Activated T-helper 1 cell treated with anti-CD3 and anti-CD28 coated beads, Interleukin-12 subunit alpha, Interleukin-12 subunit beta, Interleukin-2, Interleukin-4 antibody, amounts not matched to agents 30 ng/mL and 10 ng/mL and 1 ng/mL, durations not matched to agents 14 hours and 24 hours and 36 hours (primary cell): Measurements from ENCODE around the gene RPH3AL. TPM values are rescaled to one million over a fixed set of nuclear protein-coding genes. Genes with fewer than 3 reads are reported as not detected.
A peak's percentile ranks its signal among the peaks of the same experiment; 100 is the strongest.

Experiments used
- DNase-seq: peaks from one replicate; pipeline ENCODE4 v3.0.0; 2021; ENCODE audit warnings: low spot score
- H3K27ac Mint-ChIP-seq: one replicate; pipeline ENCODE4 v1.8.0; 2021; ENCODE audit warnings: mild to moderate bottlenecking, mixed read lengths
- H3K27me3 Mint-ChIP-seq: one replicate; pipeline ENCODE4 v1.8.0; 2022; ENCODE audit warnings: mild to moderate bottlenecking, moderate library complexity, mixed read lengths; ENCODE audit not compliant: insufficient read depth
- H3K36me3 Mint-ChIP-seq: one replicate; pipeline ENCODE4 v1.8.0; 2021; ENCODE audit warnings: low read depth, mixed read lengths
- H3K4me1 Mint-ChIP-seq: one replicate; pipeline ENCODE4 v1.8.0; 2021; ENCODE audit warnings: low read depth, mixed read lengths
- H3K4me3 Mint-ChIP-seq: one replicate; pipeline ENCODE4 v1.8.0; 2021; ENCODE audit warnings: mild to moderate bottlenecking, moderate library complexity, mixed read lengths
- H3K9me3 Mint-ChIP-seq: one replicate; pipeline ENCODE4 v1.8.0; 2021; ENCODE audit warnings: mixed read lengths
- intact Hi-C: fragments of 100-400 bp; cut with micrococcal nuclease; formaldehyde crosslinking; loops from one replicate; pipeline ENCODE4 v1.15.1; 2024
- total RNA-seq: library from RNA; stranded (reverse); gene quantifications from 2 replicates; pipeline ENCODE4 v1.2.3, GENCODE V29; 2022

Gene RPH3AL
- total RNA-seq, 1 donor from 2014 or later: 2.3 TPM

DNA sequence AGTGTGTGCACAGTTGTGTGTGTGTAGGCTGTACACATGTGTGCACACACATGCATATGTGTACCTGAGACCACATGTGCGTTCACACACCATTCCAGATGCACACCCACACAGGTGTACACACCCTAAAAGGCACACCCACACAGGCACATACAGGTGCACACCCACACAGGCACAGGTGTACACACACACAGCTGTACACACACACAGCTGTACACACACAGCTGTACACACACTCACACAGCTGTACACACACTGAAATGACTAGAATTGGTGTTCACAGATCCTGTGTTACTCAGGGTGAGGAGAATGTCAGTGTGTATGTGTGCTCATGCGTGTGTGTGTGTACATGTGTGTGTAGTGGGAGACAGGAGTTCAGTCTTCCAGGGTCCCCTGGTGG lies 155.3 kb downstream of the RPH3AL start:
- H3K4me1 Mint-ChIP-seq: no peaks in the 10 kb centered on the region
- no peak overlapping the region for H3K4me3 Mint-ChIP-seq
- no peaks in the 10 kb centered on the region for H3K36me3 Mint-ChIP-seq
- H3K27me3 Mint-ChIP-seq: peaks cover 12% of the 10 kb centered on the region
- H3K9me3 Mint-ChIP-seq: no peaks in the 10 kb centered on the region
- DNase-seq: no peak
- H3K27ac Mint-ChIP-seq: no peak overlapping the region
- intact Hi-C loops: no loop called here

DNA sequence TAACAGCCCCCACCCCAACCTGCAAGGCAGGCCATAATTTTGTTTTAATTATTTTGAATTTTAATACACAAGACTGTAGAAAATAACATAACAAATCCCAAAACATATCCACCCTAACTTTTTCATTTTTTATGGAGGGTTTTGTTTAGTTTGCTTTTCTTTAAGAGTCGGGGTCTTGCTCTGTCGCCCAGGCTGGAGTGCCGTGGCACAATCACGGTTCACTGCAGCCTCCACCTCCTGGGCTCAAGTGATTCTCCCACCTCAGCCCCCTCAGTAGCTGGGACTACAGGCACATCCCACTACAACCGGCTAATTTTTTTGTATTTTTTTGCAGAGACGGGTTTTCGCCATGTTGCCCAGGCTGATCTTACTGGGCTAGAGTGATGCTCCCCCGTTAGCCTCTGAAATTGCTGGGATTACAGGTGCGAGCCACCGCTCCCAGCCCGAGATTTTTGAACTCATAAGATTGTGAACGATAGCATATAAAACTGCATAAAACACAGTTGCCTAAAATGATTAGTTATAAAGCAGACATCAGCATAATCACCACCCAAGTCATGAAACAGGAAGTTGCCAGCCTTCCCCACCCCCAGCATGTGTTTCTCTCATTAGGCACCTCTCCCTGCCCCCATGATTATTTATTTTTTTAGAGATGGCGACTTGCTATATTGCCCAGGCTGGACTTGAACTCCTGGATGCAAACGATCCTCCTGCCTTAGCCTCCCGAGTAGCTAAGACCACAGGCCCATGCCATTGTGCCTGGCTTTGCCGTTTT lies 157.6 kb downstream of the RPH3AL start:
- no peak for DNase-seq
- no peaks in the 10 kb centered on the region for H3K36me3 Mint-ChIP-seq
- no peaks in the 10 kb centered on the region for H3K4me1 Mint-ChIP-seq
- H3K9me3 Mint-ChIP-seq: no peaks in the 10 kb centered on the region
- H3K4me3 Mint-ChIP-seq: no peak overlapping the region
- peaks cover 10% of the 10 kb centered on the region for H3K27me3 Mint-ChIP-seq
- intact Hi-C loops: no loop called here
- no peak overlapping the region for H3K27ac Mint-ChIP-seq

DNA sequence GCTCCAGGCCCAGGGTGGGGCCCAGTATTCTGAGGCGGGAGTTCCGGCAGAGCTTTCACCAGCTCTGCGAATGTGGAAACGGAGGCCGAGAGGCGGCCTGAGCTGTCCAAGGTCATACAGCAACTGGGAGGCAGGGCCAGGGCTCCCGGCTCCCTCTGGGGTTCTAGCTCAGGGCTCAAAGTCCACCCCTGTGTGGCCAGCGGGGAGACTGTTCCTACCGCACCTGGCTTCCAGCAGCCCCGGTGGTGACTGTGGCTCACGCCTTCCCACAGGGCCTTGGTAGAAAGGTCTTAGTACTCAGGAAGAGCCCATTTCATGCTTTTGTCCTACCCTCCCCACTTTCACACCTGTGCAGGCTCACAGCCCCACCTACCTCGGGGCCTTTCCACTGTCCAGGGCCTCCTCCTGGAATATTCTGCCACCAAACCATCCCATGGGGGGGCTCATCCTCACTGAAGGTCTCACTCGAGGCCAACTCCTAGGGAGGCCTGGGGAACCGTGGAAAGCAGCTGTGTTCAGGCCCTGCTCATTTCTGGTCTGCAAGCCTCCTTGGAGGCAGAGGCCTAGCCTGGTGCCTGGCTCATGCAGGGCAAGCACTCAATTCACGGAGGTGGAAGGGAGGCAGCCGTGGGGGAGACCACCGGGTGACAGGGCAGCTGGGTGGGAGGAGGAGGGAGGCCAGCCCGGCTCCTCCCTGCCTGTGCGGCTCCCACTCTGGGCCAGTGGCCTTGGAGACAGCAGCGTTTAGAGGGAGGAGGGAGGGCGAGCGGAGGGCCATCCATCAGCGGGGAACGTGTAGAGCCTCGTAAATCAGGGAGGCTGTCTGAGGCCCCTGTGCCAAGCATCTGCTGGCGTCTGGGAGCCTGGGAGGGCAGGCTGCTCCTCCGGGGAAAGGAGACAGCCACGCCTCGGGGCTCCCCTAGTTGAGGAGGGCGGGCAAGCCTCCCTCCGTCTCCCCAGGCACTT lies 158.5 kb downstream of the RPH3AL start:
- intact Hi-C loops: no loop called here
- Mint-ChIP-seq H3K27me3 (peaks cover 6% of the 10 kb centered on the region), H3K9me3 (no peaks in the 10 kb centered on the region), H3K36me3 (no peaks in the 10 kb centered on the region), H3K4me1 (peaks cover 6% of the 10 kb centered on the region), H3K27ac (peak overlapping the region; percentile 12), H3K4me3 (no peak overlapping the region)
- no peak for DNase-seq

DNA sequence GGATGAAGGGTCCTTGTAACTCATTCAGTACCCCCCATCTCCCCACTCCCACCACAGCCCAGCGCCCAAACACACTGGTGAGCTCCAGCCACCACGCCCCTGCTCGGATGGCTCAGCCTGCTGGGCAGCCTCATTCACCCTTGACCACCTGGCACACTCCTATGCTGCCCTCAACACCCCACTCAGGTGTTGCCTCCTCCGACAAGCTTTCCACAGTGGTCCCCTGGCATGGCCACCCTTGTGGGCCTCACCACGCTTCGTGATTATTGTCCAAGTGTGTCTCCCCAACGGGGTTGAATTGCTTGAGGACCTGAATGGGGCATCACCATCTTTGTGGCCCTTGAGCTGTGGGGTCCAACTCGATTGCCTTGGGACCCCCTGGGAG lies 159.2 kb downstream of the RPH3AL start:
- peaks cover 2% of the 10 kb centered on the region for H3K27me3 Mint-ChIP-seq
- H3K4me1 Mint-ChIP-seq: peaks cover 7% of the 10 kb centered on the region

DNA sequence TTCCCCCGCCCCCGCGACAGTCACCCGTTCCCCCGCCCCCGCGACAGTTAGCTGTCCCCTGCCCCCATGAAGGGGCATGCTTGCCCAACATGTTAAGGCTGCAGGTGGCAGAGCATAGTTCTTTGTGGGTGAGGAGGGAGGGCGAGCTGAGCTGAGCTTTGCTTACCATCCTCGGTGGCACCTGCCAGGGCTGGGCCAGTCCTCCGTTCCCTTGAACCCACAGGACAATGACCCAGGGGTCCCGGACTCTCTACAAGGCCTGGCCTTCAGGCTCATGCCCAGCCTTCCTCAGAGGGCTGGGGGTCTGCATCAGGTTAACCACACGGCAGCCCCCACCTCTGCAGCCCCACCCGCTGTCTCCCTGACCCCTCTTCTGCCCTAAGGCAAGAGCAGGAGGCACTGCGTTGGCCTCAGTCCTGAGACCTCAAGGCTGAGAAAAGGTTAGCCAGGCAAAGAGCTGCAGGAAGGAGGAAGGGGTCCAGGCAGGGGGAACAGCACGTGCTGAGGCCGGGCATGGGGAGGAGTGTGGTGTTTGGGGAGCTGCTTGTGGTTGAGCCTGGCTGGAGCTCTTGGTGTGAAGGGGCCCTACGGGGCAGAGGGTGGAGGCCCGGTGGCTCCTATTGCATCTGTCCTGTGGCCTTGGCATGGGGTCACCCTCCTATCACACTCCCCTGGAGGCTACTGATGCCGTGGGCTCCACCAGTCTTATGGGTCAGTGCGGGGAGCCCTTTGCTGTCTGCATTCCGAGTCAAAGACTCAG lies 159.8 kb downstream of the RPH3AL start:
- intact Hi-C loops: no loop called here
- Mint-ChIP-seq H3K27ac (no peak overlapping the region), H3K9me3 (no peaks in the 10 kb centered on the region), H3K36me3 (no peaks in the 10 kb centered on the region), H3K4me3 (no peak overlapping the region), H3K27me3 (peaks cover 2% of the 10 kb centered on the region), H3K4me1 (peaks cover 7% of the 10 kb centered on the region)
- no peak for DNase-seq

More for the DNA sequence above, 159.2 kb downstream of the RPH3AL start:
- H3K36me3 Mint-ChIP-seq: no peaks in the 10 kb centered on the region
- no peak for DNase-seq
- intact Hi-C loops: no loop called here
- no peak overlapping the region for H3K27ac Mint-ChIP-seq
- no peaks in the 10 kb centered on the region for H3K9me3 Mint-ChIP-seq
- H3K4me3 Mint-ChIP-seq: no peak overlapping the region

DNA sequence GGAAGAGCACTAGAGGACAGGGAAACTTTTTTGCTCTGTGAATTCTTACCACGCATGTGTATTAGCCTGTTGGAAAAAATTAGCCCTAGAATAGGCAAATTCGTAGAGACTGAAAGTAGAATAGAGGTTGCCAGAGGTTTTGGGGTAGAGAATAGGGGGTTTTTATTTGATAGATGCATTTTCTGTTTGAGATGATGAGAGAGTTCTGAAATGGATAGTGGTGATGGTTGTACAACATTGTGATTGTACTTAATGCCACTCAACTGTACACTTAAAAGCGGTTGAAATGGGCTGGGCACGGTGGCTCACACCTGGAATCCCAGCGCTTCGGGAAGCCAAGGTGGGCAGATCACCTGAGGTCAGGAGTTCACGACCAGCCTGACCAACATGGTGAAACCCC lies 163.2 kb downstream of the RPH3AL start:
- DNase-seq: no peak
- H3K36me3 Mint-ChIP-seq: no peaks in the 10 kb centered on the region
- H3K27me3 Mint-ChIP-seq: peaks cover 4% of the 10 kb centered on the region
- no peaks in the 10 kb centered on the region for H3K9me3 Mint-ChIP-seq
- H3K4me1 Mint-ChIP-seq: peaks cover 28% of the 10 kb centered on the region
- H3K27ac Mint-ChIP-seq: no peak overlapping the region
- intact Hi-C loops: no loop called here
- H3K4me3 Mint-ChIP-seq: no peak overlapping the region

DNA sequence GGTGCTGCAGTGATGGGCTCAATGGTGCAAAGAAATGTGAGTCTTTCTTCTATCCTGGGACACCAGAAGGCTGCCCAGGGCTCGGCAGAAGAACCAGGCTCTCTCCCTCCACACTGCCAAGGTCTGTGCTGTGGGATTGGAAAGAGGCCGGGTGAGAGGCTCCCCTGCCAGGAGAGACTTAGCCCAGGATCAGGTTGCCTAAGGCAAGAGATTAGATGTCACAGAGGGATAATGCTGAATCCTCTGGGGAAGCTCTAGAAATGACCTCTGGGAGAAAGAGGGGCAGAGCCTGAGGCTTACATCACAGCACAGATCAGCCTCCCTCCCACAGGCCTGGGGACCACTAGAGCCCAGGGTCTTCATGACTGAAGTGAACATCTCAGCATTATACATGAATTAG lies 165.5 kb downstream of the RPH3AL start:
- H3K9me3 Mint-ChIP-seq: no peaks in the 10 kb centered on the region
- intact Hi-C loops: no loop called here
- H3K4me3 Mint-ChIP-seq: no peak overlapping the region
- DNase-seq: no peak
- H3K36me3 Mint-ChIP-seq: no peaks in the 10 kb centered on the region
- H3K27me3 Mint-ChIP-seq: peaks cover 14% of the 10 kb centered on the region
- H3K4me1 Mint-ChIP-seq: peaks cover 33% of the 10 kb centered on the region
- no peak overlapping the region for H3K27ac Mint-ChIP-seq

DNA sequence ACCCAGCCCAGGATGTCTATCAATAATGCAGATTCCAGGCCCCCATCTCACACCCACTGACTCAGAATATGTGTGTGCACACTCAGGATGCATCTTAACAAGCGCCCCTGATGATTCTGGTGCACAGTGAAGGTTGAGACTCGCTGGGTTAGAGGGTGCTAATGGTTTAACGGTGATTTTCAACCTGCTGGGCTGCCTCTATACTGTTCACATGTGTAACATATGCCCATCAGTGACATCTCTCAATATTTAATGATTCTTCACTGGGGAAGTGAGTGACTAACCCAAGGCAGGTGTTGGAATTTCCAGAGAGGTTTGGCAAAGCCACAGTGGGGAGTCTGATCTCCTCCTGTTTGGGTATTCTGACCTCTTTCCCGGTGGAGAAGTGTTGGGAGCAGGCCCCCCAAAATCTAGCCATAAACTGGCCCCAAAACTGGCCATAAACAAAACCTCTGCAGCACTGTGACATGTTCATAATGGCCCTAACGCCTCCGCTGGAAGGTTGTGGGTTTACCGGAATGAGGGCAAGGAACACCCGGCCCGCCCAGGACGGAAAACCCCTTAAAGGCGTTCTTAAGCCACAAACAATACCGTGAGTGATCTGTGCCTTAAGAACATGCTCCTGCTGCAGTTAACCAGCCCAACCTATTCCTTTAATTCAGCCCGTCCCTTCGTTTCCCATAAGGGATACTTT lies 167.0 kb downstream of the RPH3AL start:
- H3K4me3 Mint-ChIP-seq: peak overlapping the region; percentile 48
- no peaks in the 10 kb centered on the region for H3K36me3 Mint-ChIP-seq
- peak overlapping the region; percentile 92 for H3K27ac Mint-ChIP-seq
- intact Hi-C loops: no loop called here
- DNase-seq: peak; percentile 51
- H3K4me1 Mint-ChIP-seq: peaks cover 37% of the 10 kb centered on the region
- peaks cover 17% of the 10 kb centered on the region for H3K27me3 Mint-ChIP-seq
- H3K9me3 Mint-ChIP-seq: no peaks in the 10 kb centered on the region

DNA sequence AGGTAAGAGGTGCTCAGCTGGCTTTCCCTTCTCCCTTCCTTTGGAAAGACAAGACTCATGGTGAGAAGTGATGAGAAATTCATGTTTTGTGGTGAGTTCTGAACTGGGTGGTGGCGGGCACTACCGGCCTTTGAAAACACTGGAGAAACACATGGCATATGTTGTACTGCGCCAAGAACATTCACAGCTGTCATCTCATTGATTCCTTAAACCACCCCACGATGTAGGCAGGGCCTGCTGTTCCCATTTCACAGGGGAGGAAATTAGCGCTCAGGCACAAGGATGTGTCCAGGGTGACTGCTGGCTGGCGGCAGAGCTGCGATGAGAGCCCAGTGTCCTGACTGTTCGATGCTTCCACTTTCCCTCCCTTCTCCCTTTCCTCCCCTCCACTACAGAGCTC lies 169.6 kb downstream of the RPH3AL start:
- Mint-ChIP-seq H3K27me3 (peaks cover 15% of the 10 kb centered on the region), H3K9me3 (no peaks in the 10 kb centered on the region), H3K36me3 (no peaks in the 10 kb centered on the region), H3K4me3 (no peak overlapping the region), H3K4me1 (peaks cover 30% of the 10 kb centered on the region), H3K27ac (no peak overlapping the region)
- intact Hi-C loops: no loop called here
- no peak for DNase-seq

DNA sequence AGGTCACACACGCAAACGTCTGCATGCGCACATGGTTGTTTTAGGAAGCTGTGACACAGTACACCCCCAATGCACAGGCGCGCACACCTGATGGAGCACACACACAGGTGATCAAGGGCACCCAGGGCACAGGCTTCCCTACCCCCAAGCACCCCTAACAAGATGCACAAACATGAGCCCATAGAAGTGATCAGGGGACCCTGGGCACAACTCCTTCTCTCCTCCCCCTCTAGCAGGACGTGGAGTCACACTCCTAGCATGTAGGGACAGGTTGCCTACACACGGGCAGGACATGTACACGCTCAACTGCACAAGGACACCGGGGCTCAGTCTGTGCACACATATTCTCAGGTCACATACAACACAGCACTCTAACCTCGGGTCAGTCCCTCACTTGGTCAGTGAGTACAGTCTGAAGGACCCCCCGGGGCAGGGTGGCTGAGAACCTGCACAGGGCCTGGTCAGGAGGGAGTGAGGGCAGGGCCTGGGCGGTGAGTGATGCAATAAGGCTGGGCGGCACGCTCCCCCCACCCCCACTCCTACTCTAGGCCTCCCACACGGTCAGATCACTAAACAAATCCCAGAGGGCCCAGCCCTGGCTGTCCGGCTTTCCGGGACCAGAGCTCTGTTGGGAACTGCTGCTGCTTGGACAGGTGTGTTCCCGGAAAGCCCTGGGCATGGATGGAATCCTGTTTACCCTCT lies 170.4 kb downstream of the RPH3AL start:
- peak overlapping the region; percentile 74 for H3K4me3 Mint-ChIP-seq
- H3K36me3 Mint-ChIP-seq: no peaks in the 10 kb centered on the region
- peaks cover 15% of the 10 kb centered on the region for H3K27me3 Mint-ChIP-seq
- H3K4me1 Mint-ChIP-seq: peaks cover 30% of the 10 kb centered on the region
- peak overlapping the region; percentile 53 for H3K27ac Mint-ChIP-seq
- intact Hi-C loops: no loop called here
- DNase-seq: no peak
- no peaks in the 10 kb centered on the region for H3K9me3 Mint-ChIP-seq

DNA sequence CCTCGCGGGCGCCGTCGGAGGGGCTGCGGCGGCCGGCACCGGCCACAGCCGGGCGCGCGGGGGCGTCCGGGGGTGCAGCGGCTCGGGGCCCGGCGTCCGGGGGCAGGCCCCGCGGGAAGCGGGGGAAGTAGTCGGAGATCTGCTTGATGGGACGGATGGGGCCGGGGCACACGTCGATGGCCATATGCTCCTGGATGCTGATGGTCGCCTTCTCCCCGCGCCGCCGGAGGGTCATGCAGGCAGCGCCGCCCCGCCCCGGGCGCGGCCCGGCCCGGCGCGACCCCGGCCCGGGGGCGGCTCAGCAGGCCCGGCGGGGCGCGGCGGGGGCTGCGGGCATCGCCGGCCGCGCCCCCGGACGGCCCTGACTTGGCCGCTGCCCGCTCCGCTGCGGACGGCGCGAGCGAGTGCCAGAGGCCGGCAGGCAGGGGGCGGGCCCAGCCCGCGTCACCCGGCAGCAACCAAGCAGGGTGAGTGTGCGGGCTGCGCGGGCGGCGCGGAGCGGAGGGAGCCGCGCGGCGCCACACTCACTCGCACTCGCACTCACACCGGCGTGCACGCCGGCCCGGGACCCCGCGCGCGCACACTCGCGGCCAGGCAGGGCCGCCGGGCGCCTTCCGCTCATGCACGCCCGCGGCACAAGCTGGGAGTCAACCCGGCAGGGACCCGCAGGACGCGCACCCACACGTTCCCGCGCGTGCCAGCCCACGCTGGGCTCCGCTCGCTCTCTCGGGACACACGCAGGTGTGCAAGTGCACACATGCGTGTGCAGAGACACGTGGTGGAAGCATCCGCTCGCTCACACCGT lies 171.2 kb downstream of the RPH3AL start, which contains the start of gene DOC2B:
Gene DOC2B, minus strand, starts transcription at position 406 of the 805 bp plus-strand sequence. Its CDS starts 171 bp downstream, at position 235.
- H3K9me3 Mint-ChIP-seq: no peaks in the 10 kb centered on the region
- peaks cover 29% of the 10 kb centered on the region for H3K4me1 Mint-ChIP-seq
- peak within 1 kb of the TSS; percentile 53 for H3K27ac Mint-ChIP-seq
- DNase-seq: peak; percentile 19
- intact Hi-C loops: no loop called here
- no peaks in the 10 kb centered on the region for H3K36me3 Mint-ChIP-seq
- peaks cover 16% of the 10 kb centered on the region for H3K27me3 Mint-ChIP-seq
- H3K4me3 Mint-ChIP-seq: peak within 1 kb of the TSS; percentile 74
